Esophagus mucosa (tissue), 1 donor: ENCODE measurements around the gene OSER1. TPM values are rescaled to one million over a fixed set of nuclear protein-coding genes. Genes with fewer than 3 reads are reported as not detected.
A peak's percentile ranks its signal among the peaks of the same experiment; 100 is the strongest.

ENCODE experiments used
- ATAC-seq: fragments of 200-7000 bp; cut with Tn5 transposase; one replicate; pipeline ENCODE4 v1.9.1; 2020
- total RNA-seq: library from RNA; stranded (reverse); gene quantifications from one replicate; pipeline ENCODE4 v1.2.4, GENCODE V29; 2023
- donor health status: DM: yes; HTN: yes; CAD: no.

The OSER1 gene
- total RNA-seq, 1 donor from 2014 or later = 20.6 TPM

DNA sequence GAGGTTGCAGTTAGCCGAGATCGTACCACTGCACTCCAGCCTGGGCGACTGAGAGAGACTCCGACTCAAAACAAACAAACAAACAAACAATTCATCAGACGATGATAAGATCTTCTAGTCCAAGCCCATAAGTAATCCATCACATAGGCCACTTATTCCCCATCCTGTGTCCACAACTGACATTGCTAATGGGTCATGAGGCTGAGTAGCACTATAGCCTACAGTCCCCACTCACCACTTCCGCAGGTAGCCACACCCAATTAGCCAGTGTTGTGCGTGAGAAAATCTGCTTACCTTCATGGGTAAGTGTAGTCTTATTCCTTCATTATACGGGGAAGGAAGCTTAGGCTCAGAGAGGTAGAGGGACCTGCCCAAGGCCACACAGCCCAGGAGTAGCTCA, 36.7 kb downstream of the OSER1 start:
- ATAC-seq = no peak

DNA sequence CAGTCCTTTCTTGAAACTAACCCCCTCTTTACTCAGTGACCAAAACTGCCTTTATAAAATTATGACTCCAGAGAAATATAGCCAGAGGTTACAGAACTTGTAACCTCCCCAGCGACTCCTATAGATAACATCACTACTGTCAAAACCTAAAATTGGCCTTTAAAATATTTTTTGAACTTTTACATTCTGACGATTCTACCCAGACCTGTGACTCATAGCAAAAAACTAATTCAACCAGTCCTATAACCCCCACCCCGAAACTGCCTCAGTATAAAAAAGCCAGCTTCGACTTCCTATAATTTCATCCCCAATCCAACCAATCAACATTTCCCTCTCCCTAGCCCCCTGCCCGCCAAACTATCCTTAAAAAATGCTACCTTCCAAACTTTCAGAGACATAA, 37.5 kb downstream of the OSER1 start:
- no peak for ATAC-seq

DNA sequence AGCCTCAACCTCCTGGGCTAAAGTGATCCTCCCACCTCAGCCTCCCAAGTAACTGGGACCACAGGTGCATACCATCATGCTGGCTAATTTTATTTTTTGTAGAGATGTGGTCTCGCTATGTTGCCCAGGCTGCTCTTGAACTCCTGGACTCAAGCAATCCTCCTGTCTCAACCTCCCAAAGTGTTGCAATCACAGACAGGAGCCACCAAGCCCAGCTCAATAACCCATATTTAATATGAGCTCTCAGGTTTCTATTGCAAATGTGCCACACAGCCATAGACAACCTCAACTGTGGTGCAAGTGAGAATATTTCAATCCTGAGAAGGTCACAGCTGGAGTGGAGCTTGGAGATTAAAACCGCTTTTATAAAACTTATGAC, 38.0 kb downstream of the OSER1 start:
- ATAC-seq = no peak

DNA sequence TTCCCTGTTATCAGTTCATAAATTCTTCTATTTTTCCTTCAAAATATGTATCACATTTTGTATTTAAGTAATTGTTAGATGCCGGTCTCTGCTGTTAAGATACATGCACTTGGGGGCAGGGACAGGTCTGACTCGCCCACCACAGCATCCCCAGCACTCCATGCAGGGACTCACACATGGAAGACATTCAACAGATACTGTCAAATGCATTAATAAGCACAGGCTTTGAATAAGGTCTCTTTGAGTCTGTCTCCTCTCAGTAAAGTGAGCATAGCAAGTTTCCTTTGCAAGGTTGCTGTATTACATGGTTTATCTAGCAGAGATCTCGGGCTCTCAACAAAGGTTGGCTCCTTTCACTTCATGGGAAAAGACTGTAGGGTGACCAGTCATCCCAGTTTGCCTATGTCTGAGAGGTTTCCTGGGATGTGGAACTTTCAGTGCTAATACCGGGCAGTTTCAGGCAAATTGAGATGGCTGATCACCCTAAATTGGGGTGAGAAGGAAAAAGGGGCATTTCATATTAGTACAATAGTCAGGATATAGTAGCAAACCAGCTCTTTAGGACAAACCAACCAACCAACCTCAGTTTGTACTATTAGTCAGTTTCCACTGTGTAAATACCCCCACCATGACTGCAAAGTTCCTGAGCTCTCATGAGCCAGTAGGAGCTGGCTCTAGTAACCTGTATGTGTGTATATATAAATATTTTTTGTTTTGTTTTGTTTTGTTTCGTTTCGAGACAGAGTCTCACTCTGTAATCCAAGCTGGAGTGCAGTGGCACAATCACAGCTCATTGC, 38.6 kb downstream of the OSER1 start:
- no peak for ATAC-seq

DNA sequence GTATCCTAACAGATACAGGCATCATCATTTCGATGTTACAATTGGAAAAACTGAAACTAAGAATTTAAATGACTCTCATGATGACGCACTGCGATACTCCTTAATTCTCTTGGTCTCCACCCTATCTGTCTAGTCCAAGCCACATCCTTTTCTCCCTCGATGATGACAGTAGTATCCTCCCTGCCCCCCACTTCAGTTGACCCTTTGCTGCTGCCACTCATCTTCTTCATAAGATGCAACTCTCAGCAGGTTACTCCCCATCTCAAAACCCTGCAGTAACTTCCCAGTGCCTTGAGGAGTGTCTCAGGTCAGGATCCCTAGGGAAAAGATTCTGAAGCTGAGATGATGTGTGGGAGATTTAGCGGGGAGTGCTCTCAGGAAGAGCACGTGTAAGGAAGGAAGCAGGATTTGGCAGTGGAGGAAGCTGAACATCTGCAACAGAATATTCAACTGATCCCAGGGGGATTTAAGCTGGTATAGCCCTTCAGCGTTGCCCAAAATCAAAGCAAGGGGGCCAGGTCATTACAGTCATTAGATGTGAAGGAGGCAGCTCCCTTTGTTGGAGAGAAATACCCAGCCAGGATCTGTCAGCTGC, 39.7 kb downstream of the OSER1 start:
- no peak for ATAC-seq

DNA sequence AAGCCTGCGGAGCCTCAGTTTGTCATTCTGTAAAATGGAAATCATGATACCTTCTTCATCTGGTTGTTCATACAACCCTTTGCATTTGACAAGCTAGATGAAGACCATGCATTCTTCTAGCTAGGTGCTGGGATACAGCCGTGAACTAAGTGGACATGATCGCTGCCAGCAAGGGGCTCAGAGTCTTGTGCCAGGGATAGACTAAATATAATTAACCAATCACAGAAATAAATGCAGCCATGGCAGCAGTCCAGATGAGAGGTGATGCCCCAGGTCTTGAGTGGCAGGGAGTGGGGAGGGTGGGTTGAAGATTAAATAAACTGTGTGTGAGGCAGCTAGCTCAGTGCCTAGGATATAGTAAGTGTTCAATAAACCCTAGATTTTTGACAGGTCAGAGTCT, 42.8 kb downstream of the OSER1 start:
- no peak for ATAC-seq

DNA sequence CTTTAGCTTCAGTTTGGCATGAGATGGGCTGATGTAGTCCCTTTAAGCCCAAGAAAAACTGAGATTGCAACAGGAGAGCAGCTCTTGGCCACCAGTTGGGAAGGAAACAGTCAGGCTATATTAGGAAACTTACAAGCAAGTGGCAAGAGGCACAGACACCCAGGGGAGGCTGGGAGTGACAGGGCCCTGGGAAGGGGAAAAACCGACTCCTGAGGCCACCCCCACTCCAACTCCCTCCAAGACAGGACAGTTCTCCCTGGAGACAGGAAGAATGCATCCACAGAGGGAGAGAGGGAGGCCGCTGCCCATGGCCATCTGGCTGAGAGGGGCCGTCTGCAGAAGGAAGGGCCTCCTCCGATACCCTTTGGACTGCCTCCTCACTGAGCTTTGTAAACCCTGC, 44.1 kb downstream of the OSER1 start:
- no peak for ATAC-seq

DNA sequence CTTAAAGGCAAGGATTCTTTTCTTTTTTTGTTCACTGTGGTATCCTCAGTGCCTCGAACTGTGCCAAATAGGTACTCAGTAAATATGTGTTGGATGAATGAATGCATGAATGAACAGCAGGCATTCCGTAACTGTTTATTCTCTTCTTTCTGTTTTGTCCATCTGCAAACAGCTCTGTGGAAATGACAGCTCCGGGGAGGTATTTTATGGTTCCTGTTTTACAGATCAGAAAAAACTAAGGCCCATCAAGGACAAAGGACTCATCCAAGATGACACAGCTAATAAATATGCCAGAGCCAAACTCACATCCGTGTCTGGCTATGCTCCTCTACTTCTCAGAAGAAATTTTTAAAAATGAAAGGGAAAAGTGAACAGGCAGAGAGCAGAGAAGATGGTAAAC, 44.6 kb downstream of the OSER1 start:
- ATAC-seq = no peak

DNA sequence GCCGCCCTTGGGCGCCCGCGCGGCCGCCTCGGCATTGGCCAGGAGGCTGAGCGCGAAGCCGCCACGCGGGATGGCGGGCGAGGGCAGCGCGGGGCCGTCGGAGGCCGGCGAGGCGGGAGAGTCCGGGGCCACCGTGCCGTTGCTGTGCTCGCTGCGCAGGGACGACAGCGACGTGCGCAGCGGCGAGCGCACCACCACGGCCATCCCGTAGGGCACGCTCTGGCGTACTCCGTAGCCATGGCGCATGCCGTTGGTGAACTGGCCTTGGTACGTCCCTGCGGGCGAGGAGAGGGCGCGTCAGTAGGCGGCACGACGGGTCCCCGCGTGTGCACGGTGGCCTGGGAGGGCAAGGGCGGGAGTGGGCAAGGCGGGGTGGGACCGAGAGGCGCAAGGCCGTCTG, 50.4 kb downstream of the OSER1 start:
- ATAC-seq = peak; percentile 22

DNA sequence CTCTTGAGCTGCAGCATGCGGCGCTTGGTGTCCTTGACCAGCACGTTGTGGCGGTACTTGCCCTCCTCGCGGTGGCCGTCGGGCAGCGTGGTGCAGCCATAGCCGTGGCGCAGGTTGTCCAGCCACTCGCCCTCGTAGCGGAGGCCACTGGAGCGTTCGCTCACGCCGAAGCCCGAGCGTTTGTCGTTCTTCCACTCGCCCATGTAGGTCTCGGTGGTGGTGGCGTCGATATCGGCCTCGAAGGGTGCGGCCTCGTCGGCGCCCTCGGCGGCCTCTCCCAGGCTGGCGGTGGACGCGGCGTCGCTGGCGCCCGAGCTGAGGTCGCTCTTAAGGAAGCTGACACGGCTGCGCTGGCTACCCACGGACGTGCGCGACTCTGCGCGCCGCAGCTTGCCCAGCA, 50.9 kb downstream of the OSER1 start:
- no peak for ATAC-seq

DNA sequence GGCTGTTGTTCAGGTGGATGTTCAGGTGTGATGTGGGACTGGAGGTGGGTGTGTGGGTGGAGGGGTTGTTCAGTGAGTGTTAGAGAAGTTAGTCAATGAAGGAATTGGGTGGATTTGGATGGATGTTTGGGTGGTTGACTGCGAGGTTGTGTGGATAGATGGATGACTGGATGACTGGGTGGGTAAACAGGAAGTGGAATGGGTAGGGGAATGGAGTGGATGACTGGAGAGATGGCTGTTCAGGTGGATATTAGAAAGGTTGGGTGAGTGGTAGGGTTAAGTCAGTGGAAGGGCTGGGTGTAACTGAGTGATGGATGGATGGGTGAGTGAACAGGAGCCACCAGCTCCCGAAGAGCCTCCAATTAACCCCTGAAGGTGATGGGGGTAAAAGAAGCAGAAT, 51.4 kb downstream of the OSER1 start:
- ATAC-seq = no peak

DNA sequence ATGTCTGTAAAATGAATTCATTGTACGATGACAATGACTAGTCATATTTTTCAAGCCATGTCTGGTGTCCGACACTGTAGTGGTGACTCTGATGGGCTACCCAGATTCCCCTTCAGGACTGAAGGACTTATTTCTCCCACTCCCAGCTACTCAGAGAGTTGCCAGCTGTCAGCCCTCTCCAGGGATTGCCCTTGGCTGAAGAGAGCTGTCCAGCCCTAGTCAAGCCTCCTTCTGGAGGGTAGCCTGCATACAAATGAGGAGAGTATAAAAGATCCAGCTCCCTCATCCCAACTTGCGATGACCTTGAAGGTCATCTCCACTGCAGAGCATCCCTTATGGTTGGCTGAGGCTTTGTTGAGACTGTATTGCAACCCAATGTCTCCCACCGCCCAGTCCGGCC, 53.5 kb downstream of the OSER1 start:
- no peak for ATAC-seq

DNA sequence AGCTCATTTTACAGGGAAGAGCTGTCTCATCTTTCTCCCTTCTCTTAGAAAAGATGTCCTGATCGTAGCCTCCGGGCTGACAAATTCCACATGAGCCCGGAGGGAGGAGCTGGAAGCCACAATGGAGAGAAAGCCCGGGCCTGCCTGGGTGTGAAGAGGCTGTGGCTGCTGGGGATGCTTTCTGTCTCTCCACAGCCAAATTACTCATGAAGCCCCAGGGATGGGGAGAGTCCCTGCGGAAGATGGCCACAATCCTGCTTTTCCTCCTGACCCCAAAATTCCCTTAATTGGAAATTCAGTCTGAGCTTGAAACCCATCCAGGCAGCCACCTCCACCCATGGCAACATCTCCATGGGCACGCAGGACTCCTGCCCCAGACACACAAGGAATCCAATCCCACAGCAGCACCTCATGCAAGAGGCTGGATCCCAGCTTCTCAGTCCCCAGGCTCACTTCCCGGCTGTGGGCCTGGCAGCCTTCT, 56.0 kb downstream of the OSER1 start:
- no peak for ATAC-seq

DNA sequence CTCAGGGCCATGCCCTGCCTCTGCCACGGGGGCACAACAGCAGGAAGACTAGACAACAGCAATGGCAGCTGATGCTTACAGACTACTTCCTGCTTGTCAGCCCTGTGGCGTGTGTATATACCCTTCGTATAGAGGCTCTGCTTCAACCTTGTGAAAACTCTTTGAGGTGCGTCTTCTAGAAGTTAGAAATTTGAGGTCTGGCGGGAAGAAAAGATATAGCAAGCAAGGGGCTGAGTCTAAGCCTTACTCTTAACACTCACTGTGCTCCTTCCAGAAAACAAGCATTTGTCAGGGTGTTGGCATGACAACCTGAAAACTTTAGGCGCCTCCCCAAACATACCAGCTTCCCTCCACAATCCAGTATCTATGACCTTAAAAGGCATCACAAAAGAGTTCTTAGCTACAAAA, 56.9 kb downstream of the OSER1 start:
- no peak for ATAC-seq

DNA sequence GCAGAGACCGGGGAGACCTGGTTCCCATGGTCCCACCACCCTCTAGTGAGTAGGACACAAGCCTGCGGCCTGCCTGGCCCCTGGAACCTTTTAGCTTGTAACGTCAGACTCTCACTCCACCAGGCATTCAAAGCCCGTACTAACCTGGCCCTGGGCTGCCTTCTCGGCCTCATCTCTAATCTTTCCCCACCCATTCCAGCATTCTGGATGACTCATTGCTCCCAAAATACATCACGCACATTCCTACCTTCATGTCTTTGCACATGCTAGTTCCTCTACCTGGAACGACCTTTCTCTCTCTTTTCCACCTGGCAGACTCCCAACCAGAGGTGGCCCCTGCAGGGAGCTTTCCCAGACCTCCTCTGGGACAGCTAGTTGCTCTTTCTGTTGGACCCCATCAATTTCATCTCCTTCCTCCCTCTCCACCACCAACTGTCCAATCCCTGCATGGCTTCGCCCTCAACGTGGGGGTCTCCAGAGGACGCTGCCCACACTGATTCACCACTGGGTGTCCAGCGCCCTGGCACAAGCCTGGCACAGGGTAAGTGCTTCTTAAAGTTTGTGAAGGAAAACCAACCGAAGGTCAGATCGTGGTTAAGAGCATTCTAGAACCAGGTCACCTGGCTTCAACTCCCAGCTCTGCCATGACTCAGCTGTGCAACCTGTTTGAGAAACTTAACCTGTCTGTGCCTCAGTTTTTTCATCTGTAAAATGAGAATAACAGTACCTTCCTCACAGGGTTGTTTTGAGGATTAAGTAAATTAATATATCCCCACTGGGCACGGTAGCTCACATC, 58.8 kb downstream of the OSER1 start:
- peak; percentile 88 for ATAC-seq

DNA sequence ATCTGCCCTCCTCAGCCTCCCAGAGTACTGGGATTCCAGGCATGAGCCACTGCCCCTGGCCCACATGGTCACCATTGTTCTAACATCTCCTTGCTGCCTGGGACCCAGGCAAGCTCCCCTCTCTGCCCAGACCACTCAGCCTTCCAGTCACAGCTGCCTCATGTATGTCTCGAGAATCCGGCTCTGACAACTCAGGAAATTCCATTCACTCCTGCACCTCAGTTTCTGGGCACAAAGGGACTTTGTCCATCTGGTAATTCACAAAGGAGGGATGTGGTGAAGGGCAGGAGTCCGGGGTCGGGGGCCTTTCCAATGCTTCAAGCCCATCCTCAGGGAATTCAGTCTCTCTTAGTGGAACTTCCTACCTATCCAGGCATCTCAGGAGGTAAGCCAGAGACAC, 64.3 kb downstream of the OSER1 start:
- no peak for ATAC-seq

Other genes with a start within 250 kb of the OSER1 start
- 1.0 TPM for gene JPH2, start 23.6 kb downstream of the OSER1 start, total RNA-seq
- not detected for gene GDAP1L1, start 36.5 kb upstream of the OSER1 start, total RNA-seq
- gene FITM2, start 100.4 kb upstream of the OSER1 start, total RNA-seq = 3.8 TPM
- gene R3HDML, start 126.3 kb upstream of the OSER1 start, total RNA-seq = not detected
- gene HNF4A, start 144.9 kb upstream of the OSER1 start, total RNA-seq = not detected